SK-N-SH treated with all-trans-retinoic acid at 6 μM for 48 hours (cell line): ENCODE measurements around the gene GAL.

Source experiments
- ATAC-seq: fragments of 200-7000 bp; cut with Tn5 transposase; 3 replicates; pipeline ENCODE4 v1.9.1; 2020; ENCODE audit warnings: mild to moderate bottlenecking, moderate library complexity
- ARNTL ChIP-seq: fragments of 450-650 bp; formaldehyde crosslinking; IDR thresholded peaks from 2 replicates; pipeline ENCODE4 v1.5.0; 2020; ENCODE audit warnings: low read depth, mild to moderate bottlenecking, moderate library complexity, borderline replicate concordance
- BACH2 ChIP-seq: fragments of 250-450 bp; sonication (Bioruptor Pico); IDR thresholded peaks from 2 replicates; pipeline ENCODE4 v1.9.0; 2021; ENCODE audit warnings: mild to moderate bottlenecking, borderline replicate concordance
- CSDC2 ChIP-seq: fragments of 250-450 bp; sonication (Bioruptor Pico); IDR thresholded peaks from 2 replicates; pipeline ENCODE4 v1.5.0; 2020; ENCODE audit warnings: mild to moderate bottlenecking, moderate library complexity
- ESRRG ChIP-seq: fragments of 250-450 bp; sonication (Bioruptor Pico); IDR thresholded peaks from 2 replicates; pipeline ENCODE4 v1.6.1; 2021; ENCODE audit warnings: mild to moderate bottlenecking
- GLIS3 ChIP-seq: fragments of 250-450 bp; sonication (Bioruptor Pico); IDR thresholded peaks from 2 replicates; pipeline ENCODE4 v1.5.0; 2020; ENCODE audit warnings: mild to moderate bottlenecking, moderate library complexity
- ISL1 ChIP-seq: fragments of 250-450 bp; sonication (Bioruptor Pico); IDR thresholded peaks from 2 replicates; pipeline ENCODE4 v2.1.2; 2022; ENCODE audit warnings: mild to moderate bottlenecking, moderate library complexity
- OSR1 ChIP-seq: fragments of 250-450 bp; sonication (Bioruptor Pico); IDR thresholded peaks from 2 replicates; pipeline ENCODE4 v1.8.0; 2022; ENCODE audit warnings: moderate library complexity, mild to moderate bottlenecking, inconsistent platforms
- PPARA ChIP-seq: fragments of 250-450 bp; sonication (Bioruptor Pico); IDR thresholded peaks from 2 replicates; pipeline ENCODE4 v1.5.0; 2020; ENCODE audit warnings: mild to moderate bottlenecking, borderline replicate concordance
- RARB ChIP-seq: fragments of 250-450 bp; sonication (Bioruptor Pico); IDR thresholded peaks from 2 replicates; pipeline ENCODE4 v1.8.0; 2021; ENCODE audit warnings: mild to moderate bottlenecking, moderate library complexity
- SNAI2 ChIP-seq: fragments of 250-450 bp; sonication (Bioruptor Pico); IDR thresholded peaks from 2 replicates; pipeline ENCODE4 v1.5.0; 2020; ENCODE audit warnings: mild to moderate bottlenecking, moderate library complexity
- TCF4 ChIP-seq: fragments of 250-450 bp; sonication (Bioruptor Pico); IDR thresholded peaks from 2 replicates; pipeline ENCODE4 v1.8.0; 2021; ENCODE audit warnings: mild to moderate bottlenecking, moderate library complexity, borderline replicate concordance
- TOX ChIP-seq: fragments of 250-450 bp; sonication (Bioruptor Pico); IDR thresholded peaks from 2 replicates; pipeline ENCODE4 v1.8.0; 2021; ENCODE audit warnings: mild to moderate bottlenecking, moderate library complexity, borderline replicate concordance
- ZC3H10 ChIP-seq: fragments of 250-450 bp; sonication (Bioruptor Pico); IDR thresholded peaks from 2 replicates; pipeline ENCODE4 v1.5.1; 2021; ENCODE audit warnings: mild to moderate bottlenecking, moderate library complexity
- ZFP3 ChIP-seq: fragments of 250-450 bp; sonication (Bioruptor Pico); IDR thresholded peaks from 2 replicates; pipeline ENCODE4 v1.5.0; 2020; ENCODE audit warnings: mild to moderate bottlenecking, moderate library complexity
- ZFP30 ChIP-seq: fragments of 450-650 bp; formaldehyde crosslinking; IDR thresholded peaks from 2 replicates; pipeline ENCODE4 v1.5.0; 2022; ENCODE audit warnings: mild to moderate bottlenecking, moderate library complexity
- ZNF565 ChIP-seq: fragments of 450-650 bp; formaldehyde crosslinking; conservative IDR thresholded peaks from 2 replicates; pipeline ENCODE4 v1.5.0; 2020; ENCODE audit warnings: low read depth, mild to moderate bottlenecking, moderate library complexity
- ZNF70 ChIP-seq: fragments of 450-650 bp; formaldehyde crosslinking; IDR thresholded peaks from 2 replicates; pipeline ENCODE4 v1.5.0; 2020; ENCODE audit warnings: mild to moderate bottlenecking, moderate library complexity
- ZNF8 ChIP-seq: fragments of 450-650 bp; formaldehyde crosslinking; IDR thresholded peaks from 2 replicates; pipeline ENCODE4 v1.5.0; 2020; ENCODE audit warnings: mild to moderate bottlenecking, moderate library complexity
- TF ChIP-seq, protein P1 (sequence below): fragments of 250-450 bp; sonication (Bioruptor Pico); IDR thresholded peaks from 2 replicates; pipeline ENCODE4 v1.5.0; 2020; ENCODE audit warnings: mild to moderate bottlenecking, moderate library complexity
- TF ChIP-seq, protein P2 (sequence below): fragments of 250-450 bp; sonication (Bioruptor Pico); IDR thresholded peaks from 2 replicates; pipeline ENCODE4 v1.5.1; 2020; ENCODE audit warnings: low read depth, mild to moderate bottlenecking, moderate library complexity
- TF ChIP-seq, protein P3 (sequence below): fragments of 250-450 bp; sonication (Bioruptor Pico); IDR thresholded peaks from 2 replicates; pipeline ENCODE4 v1.8.0; 2020; ENCODE audit warnings: mild to moderate bottlenecking, moderate library complexity, borderline replicate concordance
- TF ChIP-seq, protein P4 (sequence below): fragments of 250-450 bp; sonication (Bioruptor Pico); IDR thresholded peaks from 2 replicates; pipeline ENCODE4 v1.5.1; 2021; ENCODE audit warnings: mild to moderate bottlenecking, moderate library complexity

Gene GAL

DNA sequence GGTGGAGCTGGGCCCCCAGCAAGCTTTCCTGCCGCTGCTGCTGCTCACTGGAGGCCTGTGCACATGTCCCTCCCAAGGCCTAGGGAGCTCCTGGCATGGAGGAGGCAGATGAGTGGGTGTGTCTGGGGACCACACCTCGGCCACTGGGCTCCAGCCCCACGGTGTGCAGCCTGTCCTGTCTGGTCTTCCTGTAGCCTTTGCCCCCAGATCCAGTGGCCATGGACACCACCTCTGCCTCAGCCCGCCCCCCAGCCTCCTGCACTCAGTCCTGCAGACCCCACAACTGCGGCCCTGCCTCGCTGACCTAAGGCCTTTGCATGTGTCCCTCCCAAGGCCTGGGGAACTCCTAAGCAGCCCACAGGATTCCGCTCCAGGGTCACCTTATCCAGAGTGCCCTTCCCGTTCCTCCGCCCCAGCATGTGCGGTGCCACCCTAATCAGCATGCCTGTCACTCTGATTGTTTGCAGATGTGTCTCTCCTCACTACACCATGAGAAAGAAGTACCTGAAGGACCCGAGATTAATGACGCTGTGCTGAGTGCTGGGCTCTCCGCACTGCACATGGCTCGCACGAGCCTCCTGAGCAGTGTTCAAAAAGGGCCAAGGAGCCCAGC lies 8.6 kb downstream of the GAL start (continued):
- TF ChIP-seq, protein P1, sequence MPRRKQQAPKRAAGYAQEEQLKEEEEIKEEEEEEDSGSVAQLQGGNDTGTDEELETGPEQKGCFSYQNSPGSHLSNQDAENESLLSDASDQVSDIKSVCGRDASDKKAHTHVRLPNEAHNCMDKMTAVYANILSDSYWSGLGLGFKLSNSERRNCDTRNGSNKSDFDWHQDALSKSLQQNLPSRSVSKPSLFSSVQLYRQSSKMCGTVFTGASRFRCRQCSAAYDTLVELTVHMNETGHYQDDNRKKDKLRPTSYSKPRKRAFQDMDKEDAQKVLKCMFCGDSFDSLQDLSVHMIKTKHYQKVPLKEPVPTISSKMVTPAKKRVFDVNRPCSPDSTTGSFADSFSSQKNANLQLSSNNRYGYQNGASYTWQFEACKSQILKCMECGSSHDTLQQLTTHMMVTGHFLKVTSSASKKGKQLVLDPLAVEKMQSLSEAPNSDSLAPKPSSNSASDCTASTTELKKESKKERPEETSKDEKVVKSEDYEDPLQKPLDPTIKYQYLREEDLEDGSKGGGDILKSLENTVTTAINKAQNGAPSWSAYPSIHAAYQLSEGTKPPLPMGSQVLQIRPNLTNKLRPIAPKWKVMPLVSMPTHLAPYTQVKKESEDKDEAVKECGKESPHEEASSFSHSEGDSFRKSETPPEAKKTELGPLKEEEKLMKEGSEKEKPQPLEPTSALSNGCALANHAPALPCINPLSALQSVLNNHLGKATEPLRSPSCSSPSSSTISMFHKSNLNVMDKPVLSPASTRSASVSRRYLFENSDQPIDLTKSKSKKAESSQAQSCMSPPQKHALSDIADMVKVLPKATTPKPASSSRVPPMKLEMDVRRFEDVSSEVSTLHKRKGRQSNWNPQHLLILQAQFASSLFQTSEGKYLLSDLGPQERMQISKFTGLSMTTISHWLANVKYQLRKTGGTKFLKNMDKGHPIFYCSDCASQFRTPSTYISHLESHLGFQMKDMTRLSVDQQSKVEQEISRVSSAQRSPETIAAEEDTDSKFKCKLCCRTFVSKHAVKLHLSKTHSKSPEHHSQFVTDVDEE (CRISPR knock-in tag) = no peak

DNA sequence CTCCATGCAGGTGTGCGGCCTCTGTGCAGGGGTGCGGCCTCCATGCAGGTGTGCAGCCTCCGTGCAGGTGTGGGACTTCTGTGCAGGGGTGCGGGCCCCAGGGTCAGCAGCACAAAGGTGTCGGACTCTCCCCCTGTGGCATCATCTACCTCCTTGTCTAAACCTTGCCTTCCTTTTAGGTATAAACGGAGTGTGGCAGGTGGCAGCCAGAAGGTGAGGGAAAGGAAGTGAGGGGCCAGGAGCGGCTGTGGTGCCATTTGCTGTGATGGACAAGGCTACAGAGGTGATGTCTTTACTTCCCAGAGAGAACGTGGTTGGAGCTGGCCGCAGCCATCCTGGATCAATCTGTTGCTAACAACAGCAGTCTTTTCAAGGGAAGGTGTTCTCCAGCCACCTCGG lies 9.1 kb downstream of the GAL start:
- ATAC-seq = no peak

DNA sequence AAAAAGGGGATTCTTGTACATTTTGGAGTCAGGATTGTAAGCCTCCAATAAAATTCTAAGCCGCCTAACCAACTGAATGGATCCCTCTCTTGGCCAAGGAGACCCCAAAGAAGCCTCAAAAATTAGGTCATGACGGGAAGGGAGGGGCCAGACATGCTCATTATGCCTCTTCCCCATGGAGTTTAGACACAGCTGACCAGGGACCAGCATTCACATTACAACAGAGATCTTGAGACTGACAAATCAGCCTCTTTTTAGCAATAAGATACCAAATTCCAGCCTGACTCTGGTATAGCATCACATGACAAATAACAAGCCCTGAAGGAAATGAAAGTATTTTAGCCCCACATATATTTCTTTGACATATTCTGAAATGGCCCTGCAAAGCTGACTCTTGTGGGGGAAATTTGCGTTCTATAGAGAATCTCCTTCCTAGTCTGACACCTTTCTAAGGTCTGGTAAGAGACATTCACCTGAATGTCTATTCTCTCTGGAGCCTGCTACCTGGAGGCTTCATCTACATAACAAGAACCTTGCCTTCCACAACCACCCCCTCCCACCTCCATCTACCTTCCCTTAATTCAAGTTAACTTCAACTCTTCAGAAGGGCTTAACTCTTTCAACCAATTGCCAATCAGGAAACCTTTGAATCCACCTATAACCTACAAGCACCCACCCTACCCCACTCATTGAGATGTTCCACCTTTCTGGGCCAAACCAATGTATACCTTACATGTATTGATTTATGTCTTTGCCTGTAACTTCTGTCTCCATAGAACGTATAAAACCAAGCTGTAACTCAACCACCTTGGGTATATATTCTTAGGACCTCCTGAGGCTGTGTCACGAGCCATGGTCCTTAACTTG lies 10.3 kb downstream of the GAL start:
- no peak for ATAC-seq
- TF ChIP-seq ZFP3 (no peak), PPARA (no peak), ZNF70 (CRISPR knock-in tag) (no peak), ESRRG (CRISPR knock-in tag) (no peak), ZNF565 (no peak), ARNTL (CRISPR knock-in tag) (no peak), TOX (CRISPR knock-in tag) (no peak), CSDC2 (no peak), ZFP30 (no peak), TCF4 (CRISPR knock-in tag) (no peak), OSR1 (CRISPR knock-in tag) (no peak), ZNF8 (no peak), ISL1 (CRISPR knock-in tag) (no peak), SNAI2 (CRISPR knock-in tag) (no peak), ZC3H10 (CRISPR knock-in tag) (no peak)
- TF ChIP-seq, protein P1 (CRISPR knock-in tag) = no peak
- TF ChIP-seq, protein P2, sequence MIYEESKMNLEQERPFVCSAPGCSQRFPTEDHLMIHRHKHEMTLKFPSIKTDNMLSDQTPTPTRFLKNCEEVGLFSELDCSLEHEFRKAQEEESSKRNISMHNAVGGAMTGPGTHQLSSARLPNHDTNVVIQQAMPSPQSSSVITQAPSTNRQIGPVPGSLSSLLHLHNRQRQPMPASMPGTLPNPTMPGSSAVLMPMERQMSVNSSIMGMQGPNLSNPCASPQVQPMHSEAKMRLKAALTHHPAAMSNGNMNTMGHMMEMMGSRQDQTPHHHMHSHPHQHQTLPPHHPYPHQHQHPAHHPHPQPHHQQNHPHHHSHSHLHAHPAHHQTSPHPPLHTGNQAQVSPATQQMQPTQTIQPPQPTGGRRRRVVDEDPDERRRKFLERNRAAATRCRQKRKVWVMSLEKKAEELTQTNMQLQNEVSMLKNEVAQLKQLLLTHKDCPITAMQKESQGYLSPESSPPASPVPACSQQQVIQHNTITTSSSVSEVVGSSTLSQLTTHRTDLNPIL (CRISPR knock-in tag) = no peak

More for the DNA sequence above, 9.1 kb downstream of the GAL start:
- TF ChIP-seq ZFP30 = no peak
- TF ChIP-seq ZNF8 = no peak
- no peak for TF ChIP-seq ZC3H10 (CRISPR knock-in tag)
- TF ChIP-seq RARB (CRISPR knock-in tag) = no peak
- TF ChIP-seq, protein P3, sequence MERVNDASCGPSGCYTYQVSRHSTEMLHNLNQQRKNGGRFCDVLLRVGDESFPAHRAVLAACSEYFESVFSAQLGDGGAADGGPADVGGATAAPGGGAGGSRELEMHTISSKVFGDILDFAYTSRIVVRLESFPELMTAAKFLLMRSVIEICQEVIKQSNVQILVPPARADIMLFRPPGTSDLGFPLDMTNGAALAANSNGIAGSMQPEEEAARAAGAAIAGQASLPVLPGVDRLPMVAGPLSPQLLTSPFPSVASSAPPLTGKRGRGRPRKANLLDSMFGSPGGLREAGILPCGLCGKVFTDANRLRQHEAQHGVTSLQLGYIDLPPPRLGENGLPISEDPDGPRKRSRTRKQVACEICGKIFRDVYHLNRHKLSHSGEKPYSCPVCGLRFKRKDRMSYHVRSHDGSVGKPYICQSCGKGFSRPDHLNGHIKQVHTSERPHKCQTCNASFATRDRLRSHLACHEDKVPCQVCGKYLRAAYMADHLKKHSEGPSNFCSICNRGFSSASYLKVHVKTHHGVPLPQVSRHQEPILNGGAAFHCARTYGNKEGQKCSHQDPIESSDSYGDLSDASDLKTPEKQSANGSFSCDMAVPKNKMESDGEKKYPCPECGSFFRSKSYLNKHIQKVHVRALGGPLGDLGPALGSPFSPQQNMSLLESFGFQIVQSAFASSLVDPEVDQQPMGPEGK (CRISPR knock-in tag) = no peak
- no peak for TF ChIP-seq CSDC2
- TF ChIP-seq, protein P2 (CRISPR knock-in tag) = no peak
- TF ChIP-seq TCF4 (CRISPR knock-in tag) = no peak
- TF ChIP-seq, protein P4, sequence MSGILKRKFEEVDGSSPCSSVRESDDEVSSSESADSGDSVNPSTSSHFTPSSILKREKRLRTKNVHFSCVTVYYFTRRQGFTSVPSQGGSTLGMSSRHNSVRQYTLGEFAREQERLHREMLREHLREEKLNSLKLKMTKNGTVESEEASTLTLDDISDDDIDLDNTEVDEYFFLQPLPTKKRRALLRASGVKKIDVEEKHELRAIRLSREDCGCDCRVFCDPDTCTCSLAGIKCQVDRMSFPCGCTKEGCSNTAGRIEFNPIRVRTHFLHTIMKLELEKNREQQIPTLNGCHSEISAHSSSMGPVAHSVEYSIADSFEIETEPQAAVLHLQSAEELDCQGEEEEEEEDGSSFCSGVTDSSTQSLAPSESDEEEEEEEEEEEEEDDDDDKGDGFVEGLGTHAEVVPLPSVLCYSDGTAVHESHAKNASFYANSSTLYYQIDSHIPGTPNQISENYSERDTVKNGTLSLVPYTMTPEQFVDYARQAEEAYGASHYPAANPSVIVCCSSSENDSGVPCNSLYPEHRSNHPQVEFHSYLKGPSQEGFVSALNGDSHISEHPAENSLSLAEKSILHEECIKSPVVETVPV (CRISPR knock-in tag) = no peak
- no peak for TF ChIP-seq TOX (CRISPR knock-in tag)
- no peak for TF ChIP-seq ARNTL (CRISPR knock-in tag)
- no peak for TF ChIP-seq ISL1 (CRISPR knock-in tag)
- no peak for TF ChIP-seq OSR1 (CRISPR knock-in tag)
- no peak for TF ChIP-seq BACH2 (CRISPR knock-in tag)
- no peak for TF ChIP-seq PPARA
- no peak for TF ChIP-seq GLIS3 (CRISPR knock-in tag)
- no peak for TF ChIP-seq SNAI2 (CRISPR knock-in tag)
